WTC11 (cell line): ENCODE measurements around the gene IQCF5. TPM values are rescaled to one million over a fixed set of nuclear protein-coding genes. Genes with fewer than 3 reads are reported as not detected.

ENCODE experiments used
- ATAC-seq: fragments of 200-7000 bp; cut with Tn5 transposase; 2 replicates; pipeline ENCODE4 v1.10.0; 2021; ENCODE audit warnings: mild to moderate bottlenecking, moderate library complexity
- CTCF ChIA-PET: fragments of 300-600 bp; sonication (Branson Sonifier 250); formaldehyde crosslinking; loops from one replicate; lab custom pipeline; 2021; ENCODE audit warnings: antibody characterized with exemption; lab: Charles Lee
- POLR2A ChIA-PET: fragments of 350-600 bp; sonication (Branson Sonifier 250); formaldehyde crosslinking; loops from one replicate; lab custom pipeline; 2021; ENCODE audit warnings: antibody characterized with exemption; lab: Charles Lee
- DNase-seq: peaks from one replicate; pipeline ENCODE4 v3.0.0; 2021; ENCODE audit warnings: low spot score
- H3K27ac Mint-ChIP-seq: 2 replicates; pipeline ENCODE4 v1.8.0; 2021; ENCODE audit warnings: mixed read lengths
- H3K27me3 Mint-ChIP-seq: 2 replicates; pipeline ENCODE4 v1.8.0; 2021; ENCODE audit warnings: low read depth, mild to moderate bottlenecking, moderate library complexity, mixed read lengths
- H3K36me3 Mint-ChIP-seq: 2 replicates; pipeline ENCODE4 v1.8.0; 2021; ENCODE audit warnings: mixed read lengths
- H3K4me1 Mint-ChIP-seq: 2 replicates; pipeline ENCODE4 v1.8.0; 2022; ENCODE audit warnings: mixed read lengths
- H3K4me3 Mint-ChIP-seq: 2 replicates; pipeline ENCODE4 v1.8.0; 2021; ENCODE audit warnings: mild to moderate bottlenecking, moderate library complexity, mixed read lengths
- H3K9me3 Mint-ChIP-seq: 2 replicates; pipeline ENCODE4 v1.8.0; 2021; ENCODE audit warnings: mixed read lengths
- ATF1 ChIP-seq: sonication (generic); formaldehyde crosslinking; IDR thresholded peaks from 2 replicates; pipeline ENCODE4 v1.8.1; 2023; ENCODE audit warnings: mild to moderate bottlenecking, moderate library complexity, missing genetic modification reagents
- CBFB ChIP-seq: sonication (generic); formaldehyde crosslinking; IDR thresholded peaks from 2 replicates; pipeline ENCODE4 v1.8.1; 2022; ENCODE audit warnings: mild to moderate bottlenecking, low read depth, missing genetic modification reagents
- EMX1 ChIP-seq: fragments of 250-450 bp; sonication (Bioruptor Pico); IDR thresholded peaks from 2 replicates; pipeline ENCODE4 v1.8.0; 2021; ENCODE audit warnings: mild to moderate bottlenecking
- FOXJ3 ChIP-seq: sonication (generic); formaldehyde crosslinking; IDR thresholded peaks from 2 replicates; pipeline ENCODE4 v1.9.0; 2021; ENCODE audit warnings: missing genetic modification reagents, mild to moderate bottlenecking, borderline replicate concordance
- GRHL2 ChIP-seq: fragments of 250-450 bp; sonication (Bioruptor Pico); IDR thresholded peaks from 2 replicates; pipeline ENCODE4 v1.8.0; 2022; ENCODE audit warnings: mild to moderate bottlenecking, moderate library complexity; ENCODE audit not compliant: insufficient replicate concordance, severe bottlenecking
- GTF2I ChIP-seq: fragments of 250-450 bp; sonication (Bioruptor Pico); conservative IDR thresholded peaks from 2 replicates; pipeline ENCODE4 v1.4.0; 2021; ENCODE audit warnings: mild to moderate bottlenecking
- IRF2 ChIP-seq: sonication (generic); formaldehyde crosslinking; IDR thresholded peaks from 2 replicates; pipeline ENCODE4 v1.8.0; 2022; ENCODE audit warnings: low read depth, missing genetic modification reagents, borderline replicate concordance
- JAZF1 ChIP-seq: fragments of 250-450 bp; sonication (Bioruptor Pico); IDR thresholded peaks from 2 replicates; pipeline ENCODE4 v1.9.0; 2021; ENCODE audit warnings: moderate library complexity, mild to moderate bottlenecking, inconsistent platforms
- MXD4 ChIP-seq: fragments of 250-450 bp; sonication (Bioruptor Pico); IDR thresholded peaks from 2 replicates; pipeline ENCODE4 v1.8.0; 2021; ENCODE audit warnings: mild to moderate bottlenecking, moderate library complexity, borderline replicate concordance
- NFYB ChIP-seq: sonication (generic); formaldehyde crosslinking; conservative IDR thresholded peaks from 2 replicates; pipeline ENCODE4 v1.8.0; 2022; ENCODE audit warnings: low read depth, missing genetic modification reagents
- NR2C2 ChIP-seq: sonication (generic); formaldehyde crosslinking; IDR thresholded peaks from 2 replicates; pipeline ENCODE4 v1.8.0; 2022; ENCODE audit warnings: mild to moderate bottlenecking, missing genetic modification reagents
- ZNF138 ChIP-seq: sonication (generic); formaldehyde crosslinking; conservative IDR thresholded peaks from 2 replicates; pipeline ENCODE4 v1.8.1; 2022; ENCODE audit warnings: mild to moderate bottlenecking, moderate library complexity, missing genetic modification reagents
- ZNF219 ChIP-seq: sonication (generic); formaldehyde crosslinking; IDR thresholded peaks from 2 replicates; pipeline ENCODE4 v1.8.0; 2023; ENCODE audit warnings: missing genetic modification reagents, mild to moderate bottlenecking, borderline replicate concordance
- ZNF317 ChIP-seq: sonication (generic); formaldehyde crosslinking; IDR thresholded peaks from 2 replicates; pipeline ENCODE4 v1.8.1; 2023; ENCODE audit warnings: low read depth, mild to moderate bottlenecking, moderate library complexity, missing genetic modification reagents, borderline replicate concordance
- ZNF396 ChIP-seq: fragments of 250-450 bp; sonication (Bioruptor Pico); IDR thresholded peaks from 2 replicates; pipeline ENCODE4 v1.8.0; 2021; ENCODE audit warnings: mild to moderate bottlenecking, moderate library complexity, borderline replicate concordance
- total RNA-seq: library from RNA; stranded (reverse); gene quantifications from 3 replicates; pipeline ENCODE4 v1.2.3, GENCODE V29; 2021
- TF ChIP-seq, protein P1 (sequence below): fragments of 250-450 bp; sonication (Bioruptor Pico); IDR thresholded peaks from 2 replicates; pipeline ENCODE4 v2.1.2; 2022; ENCODE audit warnings: mild to moderate bottlenecking, moderate library complexity
- TF ChIP-seq, protein P2 (sequence below): sonication (generic); formaldehyde crosslinking; IDR thresholded peaks from 2 replicates; pipeline ENCODE4 v1.8.1; 2023; ENCODE audit warnings: mild to moderate bottlenecking, missing genetic modification reagents, borderline replicate concordance
- TF ChIP-seq, protein P3 (sequence below): sonication (generic); formaldehyde crosslinking; IDR thresholded peaks from 2 replicates; pipeline ENCODE4 v1.8.0; 2022; ENCODE audit warnings: mild to moderate bottlenecking, missing genetic modification reagents
- TF ChIP-seq, protein P4 (sequence below): sonication (generic); formaldehyde crosslinking; IDR thresholded peaks from 2 replicates; pipeline ENCODE4 v1.8.0; 2023; ENCODE audit warnings: missing genetic modification reagents
- TF ChIP-seq, protein P5 (sequence below): sonication (generic); formaldehyde crosslinking; IDR thresholded peaks from 2 replicates; pipeline ENCODE4 v1.8.1; 2023; ENCODE audit warnings: mild to moderate bottlenecking, moderate library complexity, missing genetic modification reagents
- TF ChIP-seq, protein P6 (sequence below): fragments of 250-450 bp; sonication (Bioruptor Pico); IDR thresholded peaks from 2 replicates; pipeline ENCODE4 v1.9.0; 2021; ENCODE audit warnings: mild to moderate bottlenecking, borderline replicate concordance

The IQCF5 gene
- total RNA-seq, 1 experiment from 2014 or later, result not detected

DNA sequence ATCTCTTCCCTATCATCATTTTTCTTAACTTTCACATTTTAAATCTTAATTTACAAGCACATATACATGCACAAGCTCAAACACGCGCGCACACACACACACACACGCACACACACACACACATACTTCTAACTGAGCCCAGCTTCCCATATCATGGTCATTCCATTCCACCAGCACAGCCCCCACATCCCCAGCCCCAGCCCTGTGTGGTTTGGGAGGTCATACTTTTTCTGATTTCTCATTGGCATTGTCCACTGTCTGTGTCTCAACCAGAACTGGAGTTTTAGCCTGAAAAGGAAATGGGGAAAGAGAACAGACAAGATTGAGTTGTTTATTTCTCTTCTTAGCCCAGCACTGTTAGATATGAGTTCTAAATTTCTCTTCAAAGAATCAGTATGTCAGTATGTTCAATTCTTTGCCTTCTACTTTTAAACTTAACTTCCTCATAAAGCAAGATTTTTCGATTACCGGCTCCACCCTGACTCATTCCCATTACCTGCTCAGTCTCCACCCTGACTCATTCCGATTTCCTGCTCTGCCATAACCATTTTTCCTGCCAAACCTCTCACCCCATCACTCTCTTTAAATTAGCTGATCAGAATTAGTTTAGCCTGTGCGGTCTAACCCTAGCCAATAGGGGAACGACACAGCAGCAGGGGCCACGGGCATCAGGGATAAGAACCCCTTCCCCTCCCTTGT lies 21.4 kb upstream of the IQCF5 start:
- peaks cover 8% of the 10 kb centered on the region; the same call in 1 of the 2 replicates for H3K36me3 Mint-ChIP-seq
- ATAC-seq (no peak), DNase-seq (no peak)
- peaks cover 14% of the 10 kb centered on the region for H3K4me1 Mint-ChIP-seq
- H3K27me3 Mint-ChIP-seq, result peaks cover 5% of the 10 kb centered on the region
- CTCF ChIA-PET, result no interaction called here
- H3K4me3 Mint-ChIP-seq, result no peak overlapping the region
- H3K27ac Mint-ChIP-seq, result no peak overlapping the region
- POLR2A ChIA-PET, result no interaction called here
- peaks cover 20% of the 10 kb centered on the region for H3K9me3 Mint-ChIP-seq
- TF ChIP-seq IRF2 (CRISPR knock-in tag) (no peak), ZNF317 (CRISPR knock-in tag) (no peak), ZNF396 (CRISPR knock-in tag) (no peak), GRHL2 (CRISPR knock-in tag) (no peak), ZNF138 (CRISPR knock-in tag) (no peak), GTF2I (CRISPR knock-in tag) (no peak), JAZF1 (no peak), NR2C2 (CRISPR knock-in tag) (no peak), ATF1 (CRISPR knock-in tag) (no peak), MXD4 (CRISPR knock-in tag) (no peak), CBFB (no peak), FOXJ3 (CRISPR knock-in tag) (no peak)
- TF ChIP-seq, protein P1, sequence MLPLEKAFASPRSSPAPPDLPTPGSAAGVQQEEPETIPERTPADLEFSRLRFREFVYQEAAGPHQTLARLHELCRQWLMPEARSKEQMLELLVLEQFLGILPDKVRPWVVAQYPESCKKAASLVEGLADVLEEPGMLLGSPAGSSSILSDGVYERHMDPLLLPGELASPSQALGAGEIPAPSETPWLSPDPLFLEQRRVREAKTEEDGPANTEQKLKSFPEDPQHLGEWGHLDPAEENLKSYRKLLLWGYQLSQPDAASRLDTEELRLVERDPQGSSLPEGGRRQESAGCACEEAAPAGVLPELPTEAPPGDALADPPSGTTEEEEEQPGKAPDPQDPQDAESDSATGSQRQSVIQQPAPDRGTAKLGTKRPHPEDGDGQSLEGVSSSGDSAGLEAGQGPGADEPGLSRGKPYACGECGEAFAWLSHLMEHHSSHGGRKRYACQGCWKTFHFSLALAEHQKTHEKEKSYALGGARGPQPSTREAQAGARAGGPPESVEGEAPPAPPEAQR (CRISPR knock-in tag), result no peak
- TF ChIP-seq, protein P2, sequence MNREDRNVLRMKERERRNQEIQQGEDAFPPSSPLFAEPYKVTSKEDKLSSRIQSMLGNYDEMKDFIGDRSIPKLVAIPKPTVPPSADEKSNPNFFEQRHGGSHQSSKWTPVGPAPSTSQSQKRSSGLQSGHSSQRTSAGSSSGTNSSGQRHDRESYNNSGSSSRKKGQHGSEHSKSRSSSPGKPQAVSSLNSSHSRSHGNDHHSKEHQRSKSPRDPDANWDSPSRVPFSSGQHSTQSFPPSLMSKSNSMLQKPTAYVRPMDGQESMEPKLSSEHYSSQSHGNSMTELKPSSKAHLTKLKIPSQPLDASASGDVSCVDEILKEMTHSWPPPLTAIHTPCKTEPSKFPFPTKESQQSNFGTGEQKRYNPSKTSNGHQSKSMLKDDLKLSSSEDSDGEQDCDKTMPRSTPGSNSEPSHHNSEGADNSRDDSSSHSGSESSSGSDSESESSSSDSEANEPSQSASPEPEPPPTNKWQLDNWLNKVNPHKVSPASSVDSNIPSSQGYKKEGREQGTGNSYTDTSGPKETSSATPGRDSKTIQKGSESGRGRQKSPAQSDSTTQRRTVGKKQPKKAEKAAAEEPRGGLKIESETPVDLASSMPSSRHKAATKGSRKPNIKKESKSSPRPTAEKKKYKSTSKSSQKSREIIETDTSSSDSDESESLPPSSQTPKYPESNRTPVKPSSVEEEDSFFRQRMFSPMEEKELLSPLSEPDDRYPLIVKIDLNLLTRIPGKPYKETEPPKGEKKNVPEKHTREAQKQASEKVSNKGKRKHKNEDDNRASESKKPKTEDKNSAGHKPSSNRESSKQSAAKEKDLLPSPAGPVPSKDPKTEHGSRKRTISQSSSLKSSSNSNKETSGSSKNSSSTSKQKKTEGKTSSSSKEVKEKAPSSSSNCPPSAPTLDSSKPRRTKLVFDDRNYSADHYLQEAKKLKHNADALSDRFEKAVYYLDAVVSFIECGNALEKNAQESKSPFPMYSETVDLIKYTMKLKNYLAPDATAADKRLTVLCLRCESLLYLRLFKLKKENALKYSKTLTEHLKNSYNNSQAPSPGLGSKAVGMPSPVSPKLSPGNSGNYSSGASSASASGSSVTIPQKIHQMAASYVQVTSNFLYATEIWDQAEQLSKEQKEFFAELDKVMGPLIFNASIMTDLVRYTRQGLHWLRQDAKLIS (CRISPR knock-in tag), result no peak

DNA sequence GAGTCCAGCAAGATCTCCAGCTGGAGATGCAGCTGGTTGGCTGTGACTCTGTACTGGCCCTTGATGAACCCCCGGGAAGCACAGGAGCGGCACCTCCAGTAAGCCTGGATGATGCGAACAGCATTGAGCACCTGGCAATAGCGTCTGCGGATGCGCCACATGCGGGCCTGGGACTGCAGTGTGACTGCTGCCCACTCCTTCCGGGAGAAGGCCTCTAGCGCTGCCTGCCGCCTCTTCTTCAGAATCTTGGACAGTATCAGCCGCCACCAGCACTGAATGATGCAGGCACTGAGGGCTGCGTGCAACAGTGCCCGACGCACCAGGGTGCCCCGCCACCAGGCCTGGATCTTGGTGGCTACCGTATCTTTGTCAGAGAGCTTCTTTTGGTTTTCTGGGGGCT lies 19.5 kb upstream of the IQCF5 start:
- Mint-ChIP-seq H3K4me1 (peaks cover 4% of the 10 kb centered on the region), H3K27ac (no peak overlapping the region), H3K4me3 (no peak overlapping the region), H3K36me3 (peaks cover 8% of the 10 kb centered on the region; the same call in 1 of the 2 replicates), H3K27me3 (peaks cover 5% of the 10 kb centered on the region), H3K9me3 (peaks cover 20% of the 10 kb centered on the region)
- ATAC-seq (no peak), DNase-seq (no peak)
- POLR2A ChIA-PET, result no interaction called here
- CTCF ChIA-PET, result no interaction called here
- TF ChIP-seq, protein P3, sequence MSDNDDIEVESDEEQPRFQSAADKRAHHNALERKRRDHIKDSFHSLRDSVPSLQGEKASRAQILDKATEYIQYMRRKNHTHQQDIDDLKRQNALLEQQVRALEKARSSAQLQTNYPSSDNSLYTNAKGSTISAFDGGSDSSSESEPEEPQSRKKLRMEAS (CRISPR knock-in tag), result no peak
- TF ChIP-seq, protein P4, sequence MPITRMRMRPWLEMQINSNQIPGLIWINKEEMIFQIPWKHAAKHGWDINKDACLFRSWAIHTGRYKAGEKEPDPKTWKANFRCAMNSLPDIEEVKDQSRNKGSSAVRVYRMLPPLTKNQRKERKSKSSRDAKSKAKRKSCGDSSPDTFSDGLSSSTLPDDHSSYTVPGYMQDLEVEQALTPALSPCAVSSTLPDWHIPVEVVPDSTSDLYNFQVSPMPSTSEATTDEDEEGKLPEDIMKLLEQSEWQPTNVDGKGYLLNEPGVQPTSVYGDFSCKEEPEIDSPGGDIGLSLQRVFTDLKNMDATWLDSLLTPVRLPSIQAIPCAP, result no peak
- TF ChIP-seq NFYB (CRISPR knock-in tag) (no peak), EMX1 (CRISPR knock-in tag) (no peak), ZNF219 (CRISPR knock-in tag) (no peak)
- TF ChIP-seq, protein P5, sequence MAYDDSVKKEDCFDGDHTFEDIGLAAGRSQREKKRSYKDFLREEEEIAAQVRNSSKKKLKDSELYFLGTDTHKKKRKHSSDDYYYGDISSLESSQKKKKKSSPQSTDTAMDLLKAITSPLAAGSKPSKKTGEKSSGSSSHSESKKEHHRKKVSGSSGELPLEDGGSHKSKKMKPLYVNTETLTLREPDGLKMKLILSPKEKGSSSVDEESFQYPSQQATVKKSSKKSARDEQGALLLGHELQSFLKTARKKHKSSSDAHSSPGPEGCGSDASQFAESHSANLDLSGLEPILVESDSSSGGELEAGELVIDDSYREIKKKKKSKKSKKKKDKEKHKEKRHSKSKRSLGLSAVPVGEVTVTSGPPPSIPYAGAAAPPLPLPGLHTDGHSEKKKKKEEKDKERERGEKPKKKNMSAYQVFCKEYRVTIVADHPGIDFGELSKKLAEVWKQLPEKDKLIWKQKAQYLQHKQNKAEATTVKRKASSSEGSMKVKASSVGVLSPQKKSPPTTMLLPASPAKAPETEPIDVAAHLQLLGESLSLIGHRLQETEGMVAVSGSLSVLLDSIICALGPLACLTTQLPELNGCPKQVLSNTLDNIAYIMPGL (CRISPR knock-in tag), result no peak
- TF ChIP-seq, protein P6, sequence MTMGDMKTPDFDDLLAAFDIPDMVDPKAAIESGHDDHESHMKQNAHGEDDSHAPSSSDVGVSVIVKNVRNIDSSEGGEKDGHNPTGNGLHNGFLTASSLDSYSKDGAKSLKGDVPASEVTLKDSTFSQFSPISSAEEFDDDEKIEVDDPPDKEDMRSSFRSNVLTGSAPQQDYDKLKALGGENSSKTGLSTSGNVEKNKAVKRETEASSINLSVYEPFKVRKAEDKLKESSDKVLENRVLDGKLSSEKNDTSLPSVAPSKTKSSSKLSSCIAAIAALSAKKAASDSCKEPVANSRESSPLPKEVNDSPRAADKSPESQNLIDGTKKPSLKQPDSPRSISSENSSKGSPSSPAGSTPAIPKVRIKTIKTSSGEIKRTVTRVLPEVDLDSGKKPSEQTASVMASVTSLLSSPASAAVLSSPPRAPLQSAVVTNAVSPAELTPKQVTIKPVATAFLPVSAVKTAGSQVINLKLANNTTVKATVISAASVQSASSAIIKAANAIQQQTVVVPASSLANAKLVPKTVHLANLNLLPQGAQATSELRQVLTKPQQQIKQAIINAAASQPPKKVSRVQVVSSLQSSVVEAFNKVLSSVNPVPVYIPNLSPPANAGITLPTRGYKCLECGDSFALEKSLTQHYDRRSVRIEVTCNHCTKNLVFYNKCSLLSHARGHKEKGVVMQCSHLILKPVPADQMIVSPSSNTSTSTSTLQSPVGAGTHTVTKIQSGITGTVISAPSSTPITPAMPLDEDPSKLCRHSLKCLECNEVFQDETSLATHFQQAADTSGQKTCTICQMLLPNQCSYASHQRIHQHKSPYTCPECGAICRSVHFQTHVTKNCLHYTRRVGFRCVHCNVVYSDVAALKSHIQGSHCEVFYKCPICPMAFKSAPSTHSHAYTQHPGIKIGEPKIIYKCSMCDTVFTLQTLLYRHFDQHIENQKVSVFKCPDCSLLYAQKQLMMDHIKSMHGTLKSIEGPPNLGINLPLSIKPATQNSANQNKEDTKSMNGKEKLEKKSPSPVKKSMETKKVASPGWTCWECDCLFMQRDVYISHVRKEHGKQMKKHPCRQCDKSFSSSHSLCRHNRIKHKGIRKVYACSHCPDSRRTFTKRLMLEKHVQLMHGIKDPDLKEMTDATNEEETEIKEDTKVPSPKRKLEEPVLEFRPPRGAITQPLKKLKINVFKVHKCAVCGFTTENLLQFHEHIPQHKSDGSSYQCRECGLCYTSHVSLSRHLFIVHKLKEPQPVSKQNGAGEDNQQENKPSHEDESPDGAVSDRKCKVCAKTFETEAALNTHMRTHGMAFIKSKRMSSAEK (CRISPR knock-in tag), result no peak
